ENCODE measurements around the gene HBS1L.

- no peak for TF ChIP-seq EZH2 (IDR thresholded peaks at IDR 0.05; ENCODE audit: borderline replicate concordance)
- TF ChIP-seq, protein P1, sequence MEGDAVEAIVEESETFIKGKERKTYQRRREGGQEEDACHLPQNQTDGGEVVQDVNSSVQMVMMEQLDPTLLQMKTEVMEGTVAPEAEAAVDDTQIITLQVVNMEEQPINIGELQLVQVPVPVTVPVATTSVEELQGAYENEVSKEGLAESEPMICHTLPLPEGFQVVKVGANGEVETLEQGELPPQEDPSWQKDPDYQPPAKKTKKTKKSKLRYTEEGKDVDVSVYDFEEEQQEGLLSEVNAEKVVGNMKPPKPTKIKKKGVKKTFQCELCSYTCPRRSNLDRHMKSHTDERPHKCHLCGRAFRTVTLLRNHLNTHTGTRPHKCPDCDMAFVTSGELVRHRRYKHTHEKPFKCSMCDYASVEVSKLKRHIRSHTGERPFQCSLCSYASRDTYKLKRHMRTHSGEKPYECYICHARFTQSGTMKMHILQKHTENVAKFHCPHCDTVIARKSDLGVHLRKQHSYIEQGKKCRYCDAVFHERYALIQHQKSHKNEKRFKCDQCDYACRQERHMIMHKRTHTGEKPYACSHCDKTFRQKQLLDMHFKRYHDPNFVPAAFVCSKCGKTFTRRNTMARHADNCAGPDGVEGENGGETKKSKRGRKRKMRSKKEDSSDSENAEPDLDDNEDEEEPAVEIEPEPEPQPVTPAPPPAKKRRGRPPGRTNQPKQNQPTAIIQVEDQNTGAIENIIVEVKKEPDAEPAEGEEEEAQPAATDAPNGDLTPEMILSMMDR (IDR thresholded peaks at IDR 0.05; ENCODE audit: poor library complexity), result no peak
Observed at GRCh38 chr6:135066397-135066796, 11.8 kb upstream of the HBS1L start.

Data from hepatocyte (in vitro differentiated cells).